Testis (tissue), 2 donors: ENCODE results near the gene FAM53C.

Source experiments
- POLR2A ChIP-seq: fragments of 450-650 bp; IDR thresholded peaks from one replicate; pipeline ENCODE4 v1.6.1; 2017; ENCODE audit warnings: antibody characterized with exemption, mild to moderate bottlenecking, moderate library complexity
- TF ChIP-seq, protein P1 (sequence below), 3 experiments: fragments of 450-650 bp in 2 of 3; fragments of 200-600 bp in 1 of 3; sonication (generic) in 1 of 3; IDR thresholded peaks; one replicate each; pipeline ENCODE4 v1.5.1; 2016 to 2019; ENCODE audit warnings: antibody characterized with exemption in 3 of 3, mild to moderate bottlenecking in 2 of 3, moderate library complexity in 1 of 3

DNA sequence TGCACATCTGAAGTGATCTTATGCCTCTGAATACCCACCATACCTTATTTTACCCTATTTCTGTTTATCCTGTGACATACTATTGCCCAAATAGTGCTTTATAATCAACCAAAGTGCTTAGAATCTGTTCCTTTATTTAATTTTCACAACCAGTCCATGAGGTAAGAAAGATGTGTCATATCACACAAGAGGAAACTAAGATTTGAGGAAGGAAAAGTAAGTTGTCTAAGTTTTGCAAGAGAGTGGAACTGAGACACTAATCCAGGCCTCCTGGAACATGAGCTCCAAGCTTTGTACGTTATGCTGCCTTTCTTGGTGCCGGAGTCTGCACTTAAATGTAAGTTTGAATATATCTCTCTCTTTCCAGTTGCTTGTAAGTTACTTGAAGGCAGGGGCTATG is 31.6 kb downstream of the FAM53C start:
- TF ChIP-seq, protein P1, sequence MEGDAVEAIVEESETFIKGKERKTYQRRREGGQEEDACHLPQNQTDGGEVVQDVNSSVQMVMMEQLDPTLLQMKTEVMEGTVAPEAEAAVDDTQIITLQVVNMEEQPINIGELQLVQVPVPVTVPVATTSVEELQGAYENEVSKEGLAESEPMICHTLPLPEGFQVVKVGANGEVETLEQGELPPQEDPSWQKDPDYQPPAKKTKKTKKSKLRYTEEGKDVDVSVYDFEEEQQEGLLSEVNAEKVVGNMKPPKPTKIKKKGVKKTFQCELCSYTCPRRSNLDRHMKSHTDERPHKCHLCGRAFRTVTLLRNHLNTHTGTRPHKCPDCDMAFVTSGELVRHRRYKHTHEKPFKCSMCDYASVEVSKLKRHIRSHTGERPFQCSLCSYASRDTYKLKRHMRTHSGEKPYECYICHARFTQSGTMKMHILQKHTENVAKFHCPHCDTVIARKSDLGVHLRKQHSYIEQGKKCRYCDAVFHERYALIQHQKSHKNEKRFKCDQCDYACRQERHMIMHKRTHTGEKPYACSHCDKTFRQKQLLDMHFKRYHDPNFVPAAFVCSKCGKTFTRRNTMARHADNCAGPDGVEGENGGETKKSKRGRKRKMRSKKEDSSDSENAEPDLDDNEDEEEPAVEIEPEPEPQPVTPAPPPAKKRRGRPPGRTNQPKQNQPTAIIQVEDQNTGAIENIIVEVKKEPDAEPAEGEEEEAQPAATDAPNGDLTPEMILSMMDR (IDR thresholded peaks at IDR 0.05), result no peak
- no peak for TF ChIP-seq POLR2A
